Right atrium auricular region (tissue), 2 donors: Measurements from ENCODE around the gene NOTUM. TPM values are rescaled to one million over a fixed set of nuclear protein-coding genes. Genes with fewer than 3 reads are reported as not detected.
A peak's percentile ranks its signal among the peaks of the same experiment; 100 is the strongest.

Source experiments
- DNase-seq: peaks from one replicate; pipeline ENCODE4 v3.0.0-alpha.2; 2019; ENCODE audit warnings: low spot score
- H3K27ac ChIP-seq, 2 donors: fragments of 200-600 bp; sonication (generic); 1 replicate in 1 of 2; 2 replicates in 1 of 2; pipeline ENCODE4 v1.5.1; 2016 to 2019
- H3K27me3 ChIP-seq, 2 donors: fragments of 200-600 bp; sonication (generic); one replicate each; pipeline versions ENCODE4 v1.5.1 to v1.6.0; 2017 to 2019
- H3K36me3 ChIP-seq: fragments of 200-600 bp; sonication (generic); one replicate; pipeline ENCODE4 v1.5.1; 2016
- H3K4me1 ChIP-seq, 2 donors: fragments of 200-600 bp; sonication (generic); one replicate each; pipeline versions ENCODE4 v1.5.1 to v1.6.0; 2017 to 2019
- H3K4me3 ChIP-seq, 2 donors: fragments of 200-600 bp; sonication (generic); 1 replicate in 1 of 2; 2 replicates in 1 of 2; pipeline ENCODE4 v1.5.1; 2017 to 2019; ENCODE audit warnings: mild to moderate bottlenecking in 1 of 2, moderate library complexity in 1 of 2
- H3K9me3 ChIP-seq, 2 donors: fragments of 200-600 bp; sonication (generic); one replicate each; pipeline ENCODE4 v1.5.1; 2019
- CTCF ChIP-seq, 2 donors: fragments of 200-600 bp; sonication (generic); IDR thresholded peaks; one replicate each; pipeline ENCODE4 v1.5.1; 2019; ENCODE audit warnings: antibody characterized with exemption in 2 of 2
- total RNA-seq, 2 donors: library from RNA; depleted of rRNA; stranded (reverse); fragments of >200 nt; gene quantifications; one replicate each; pipeline ENCODE4 v1.1.0, GENCODE V29; 2016

The NOTUM gene
- total RNA-seq, 2 donors from 2014 or later: 0.35 TPM; not detected in 1

- no peak for TF ChIP-seq CTCF (IDR thresholded peaks at IDR 0.05)
- Histone ChIP-seq H3K4me1 (peaks cover 0 to 23% of the 10 kb centered on the region in 2 donors), H3K9me3 (no peaks in the 10 kb centered on the region), H3K27ac (no peak overlapping the region), H3K36me3 (no peaks in the 10 kb centered on the region), H3K4me3 (peak overlapping the region; percentile 21 to 49), H3K27me3 (peaks cover 11 to 34% of the 10 kb centered on the region in 2 donors)
- DNase-seq: no peak
These were observed 643 bp downstream of the NOTUM start for GRCh38 chr17:81960130-81960958.

- Histone ChIP-seq H3K9me3 (no peaks in the 10 kb centered on the region), H3K27ac (no peak overlapping the region), H3K36me3 (no peaks in the 10 kb centered on the region), H3K27me3 (peaks cover 11 to 34% of the 10 kb centered on the region in 2 donors), H3K4me1 (peaks cover 0 to 23% of the 10 kb centered on the region in 2 donors), H3K4me3 (peak overlapping the region; percentile 21 to 49)
- DNase-seq: no peak
- TF ChIP-seq CTCF (IDR thresholded peaks at IDR 0.05): peak; percentile 83 to 89
These were observed 1.4 kb downstream of the NOTUM start for GRCh38 chr17:81959362-81960129.

- H3K27ac ChIP-seq: no peak overlapping the region
- TF ChIP-seq CTCF (IDR thresholded peaks at IDR 0.05): no peak
- no peaks in the 10 kb centered on the region for H3K36me3 ChIP-seq
- DNase-seq: no peak
- no peaks in the 10 kb centered on the region for H3K9me3 ChIP-seq
- H3K4me1 ChIP-seq: peaks cover 0 to 23% of the 10 kb centered on the region in 2 donors
- no peak overlapping the region for H3K4me3 ChIP-seq
- H3K27me3 ChIP-seq: peaks cover 11 to 34% of the 10 kb centered on the region in 2 donors
These were observed 2.2 kb downstream of the NOTUM start for GRCh38 chr17:81958633-81959342.

- no peak for TF ChIP-seq CTCF (IDR thresholded peaks at IDR 0.05)
- Histone ChIP-seq H3K4me3 (no peak overlapping the region), H3K9me3 (no peaks in the 10 kb centered on the region), H3K36me3 (no peaks in the 10 kb centered on the region), H3K4me1 (peaks cover 0 to 23% of the 10 kb centered on the region in 2 donors), H3K27me3 (peaks cover 11 to 34% of the 10 kb centered on the region in 2 donors), H3K27ac (no peak overlapping the region)
- DNase-seq: no peak
These were observed 3.1 kb downstream of the NOTUM start for GRCh38 chr17:81957691-81958432.
